Stimulated activated CD4-positive, alpha-beta T cell treated with anti-CD3 and anti-CD28 coated beads, Interleukin-1b, Interleukin-23, amount 100 ng/mL, for 24 hours (primary cell): ENCODE measurements around the gene HYDIN.

Experiments used
- DNase-seq, 4 experiments: peaks; one replicate each; pipeline ENCODE4 v3.0.0-alpha.2; 2020; ENCODE audit warnings: low read depth in 4 of 4, low spot score in 1 of 4

The HYDIN gene

DNA sequence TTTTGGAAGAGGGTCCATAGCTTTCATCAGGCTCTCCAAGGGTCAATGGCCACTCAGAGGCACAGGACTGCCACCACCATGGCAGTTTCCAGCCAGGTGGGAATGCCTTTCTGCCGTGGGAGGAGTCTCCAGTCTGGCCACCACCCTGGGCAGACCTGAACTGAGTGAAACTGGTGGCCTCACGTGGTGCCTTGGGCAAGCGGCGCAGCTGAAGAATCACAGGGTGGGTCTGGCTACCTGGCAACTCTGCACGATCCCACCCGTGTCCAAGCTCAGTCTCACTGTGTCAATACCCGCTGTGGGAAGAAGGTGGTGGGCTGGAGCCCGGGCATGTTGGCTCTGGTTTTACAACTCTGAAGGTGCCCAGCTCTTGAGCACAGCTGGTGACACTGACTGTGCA is 461.4 kb downstream of the HYDIN start:
- no peak for DNase-seq

DNA sequence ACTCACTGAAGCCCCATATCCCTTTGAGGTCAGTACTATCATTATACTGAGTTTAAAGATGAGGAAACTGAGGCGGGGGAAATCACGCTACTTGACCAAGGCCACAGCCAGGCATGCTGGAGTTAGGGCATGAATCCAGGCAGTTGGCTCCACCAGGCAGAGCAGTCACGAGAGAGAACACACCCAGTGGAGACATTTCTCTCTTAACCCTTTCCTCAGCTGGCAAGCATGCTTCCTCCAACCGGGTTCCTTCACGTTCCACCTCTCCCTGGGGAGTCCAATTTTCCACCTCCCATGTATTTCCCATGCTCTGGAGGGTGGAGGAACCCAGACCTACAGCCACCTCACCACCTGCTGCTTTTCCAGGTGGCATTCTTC is 462.3 kb downstream of the HYDIN start:
- no peak for DNase-seq

DNA sequence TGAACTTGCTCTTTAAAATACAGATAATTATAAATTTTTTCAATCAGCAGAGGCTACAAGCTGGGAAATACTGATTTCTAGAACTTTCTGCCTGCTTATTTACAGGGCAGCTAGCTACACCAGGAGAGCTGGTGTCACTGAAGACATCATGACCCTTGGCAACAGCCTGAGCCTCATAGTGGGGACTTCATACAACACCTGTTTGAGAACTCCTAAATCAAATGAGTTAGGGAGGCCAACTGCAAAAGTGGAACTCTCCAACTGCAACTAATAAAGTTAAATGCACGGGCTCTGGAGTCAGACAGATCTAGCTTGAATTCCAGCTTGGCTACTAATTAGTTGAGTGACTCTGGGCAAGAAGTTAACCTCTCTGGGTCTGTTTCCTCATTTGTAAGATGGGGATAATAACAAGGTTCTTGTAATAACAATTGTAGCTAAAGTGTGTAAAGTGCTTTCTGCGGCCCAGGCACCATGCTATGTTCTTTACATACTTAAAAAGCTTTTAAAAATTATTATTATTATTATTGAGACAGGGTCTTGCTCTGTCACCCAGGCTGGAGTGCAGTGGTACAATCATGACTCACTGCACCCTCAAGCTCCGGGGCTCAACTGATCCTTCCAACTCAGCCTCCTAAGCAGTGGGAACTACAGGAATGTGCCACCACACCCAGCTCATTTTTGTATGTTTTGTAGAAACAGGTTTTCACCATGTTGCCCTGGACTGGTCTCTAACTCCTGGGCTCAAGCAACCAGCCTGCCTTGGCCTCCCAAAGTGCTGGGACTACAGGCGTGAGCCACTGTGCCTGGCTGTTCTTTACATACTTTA is 462.9 kb downstream of the HYDIN start:
- DNase-seq: no peak

DNA sequence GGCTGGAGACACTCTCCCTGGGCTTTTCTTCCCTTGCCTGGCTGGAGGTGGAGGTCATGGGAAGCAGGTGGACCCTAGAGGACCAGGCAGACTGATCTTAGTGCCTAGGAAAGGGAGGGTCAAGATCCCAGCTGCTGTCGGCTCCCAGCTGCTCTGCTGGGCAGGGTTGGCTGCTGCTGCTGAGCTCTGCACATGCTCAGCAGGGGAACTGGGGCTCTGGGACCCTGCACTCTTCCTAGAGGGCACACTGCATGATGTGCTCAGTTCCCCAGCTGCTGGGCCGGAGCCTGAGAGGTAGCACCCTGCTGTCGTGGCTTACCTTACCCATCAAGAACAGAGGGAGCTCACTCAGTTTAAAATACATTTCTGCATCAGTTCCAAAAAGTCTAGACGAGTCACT is 463.9 kb downstream of the HYDIN start:
- DNase-seq: no peak

DNA sequence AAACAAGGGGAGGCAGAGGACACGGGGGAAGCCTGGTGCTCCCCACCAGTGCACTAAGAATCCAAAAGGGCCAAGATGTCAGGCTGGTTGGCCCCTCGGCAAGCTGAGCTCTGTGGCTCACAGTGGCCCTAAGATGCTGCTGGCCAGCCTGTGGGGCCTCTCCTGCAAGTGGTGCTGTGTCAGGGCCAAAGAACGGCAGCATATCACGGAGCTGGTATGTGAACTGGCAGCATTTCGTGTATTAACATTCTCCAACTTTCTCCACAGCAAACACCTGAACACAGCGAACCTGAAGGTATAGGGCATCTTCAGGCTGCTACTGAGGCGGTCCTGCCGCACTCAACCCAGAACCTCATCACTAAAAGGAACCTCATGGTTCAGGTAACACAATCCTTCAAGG is 464.3 kb downstream of the HYDIN start:
- DNase-seq: no peak

DNA sequence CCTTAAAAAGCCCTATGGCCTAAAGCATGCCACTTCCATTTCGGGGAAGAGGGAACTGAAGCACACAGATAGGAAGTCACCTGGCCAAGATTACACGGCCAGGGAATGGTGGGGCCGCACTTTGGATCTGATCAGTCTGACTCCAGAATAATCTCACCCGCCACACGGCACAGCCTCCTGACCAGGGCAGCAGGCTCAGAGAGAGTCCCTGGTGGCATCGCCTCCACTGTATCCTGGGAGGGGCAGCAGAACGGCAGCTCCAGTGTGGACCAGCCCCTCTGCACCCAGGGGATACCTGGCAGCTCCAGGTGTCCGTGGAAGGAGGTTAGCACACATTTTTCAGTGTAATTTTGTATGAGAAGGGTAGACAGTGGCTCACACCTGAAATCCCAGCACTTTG is 465.0 kb downstream of the HYDIN start:
- no peak for DNase-seq

DNA sequence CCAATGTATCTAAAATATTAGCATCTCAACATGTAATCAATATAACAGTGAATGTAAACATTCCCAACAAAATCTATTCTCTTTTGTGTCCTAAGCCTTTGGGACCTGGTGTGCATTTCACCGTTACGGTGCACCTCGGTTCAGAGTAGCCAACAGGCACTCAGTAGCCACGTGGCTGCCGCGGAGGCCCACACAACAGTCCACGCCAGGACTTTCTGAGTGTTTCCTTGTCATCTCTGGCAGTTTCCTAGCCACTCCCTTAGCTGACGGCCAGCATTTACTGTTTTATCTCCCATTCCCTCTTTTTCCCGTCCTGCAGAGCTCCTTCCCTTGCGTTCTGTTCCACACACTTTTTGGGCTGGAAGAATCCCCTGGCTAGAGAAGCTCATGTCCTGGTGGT is 465.9 kb downstream of the HYDIN start:
- DNase-seq: no peak

DNA sequence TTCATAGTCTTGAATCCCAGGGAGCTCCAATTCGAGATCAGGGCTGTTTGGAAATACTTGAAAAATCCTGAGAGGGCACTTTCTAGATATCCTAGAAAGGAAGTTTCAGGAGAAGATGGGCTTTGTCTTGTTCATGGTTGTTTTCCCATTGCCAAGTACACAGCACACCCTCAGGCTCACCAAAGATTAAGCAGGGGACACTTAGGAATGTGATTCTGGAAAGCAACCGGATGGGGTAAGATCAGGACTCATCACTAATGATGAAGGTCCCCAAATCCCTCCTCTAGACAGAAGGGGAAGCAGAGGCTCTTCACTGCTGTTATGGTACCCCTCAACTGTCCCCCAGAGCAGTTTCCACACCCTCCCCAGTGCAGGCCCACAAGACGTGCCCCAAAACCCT is 470.3 kb downstream of the HYDIN start:
- no peak for DNase-seq

DNA sequence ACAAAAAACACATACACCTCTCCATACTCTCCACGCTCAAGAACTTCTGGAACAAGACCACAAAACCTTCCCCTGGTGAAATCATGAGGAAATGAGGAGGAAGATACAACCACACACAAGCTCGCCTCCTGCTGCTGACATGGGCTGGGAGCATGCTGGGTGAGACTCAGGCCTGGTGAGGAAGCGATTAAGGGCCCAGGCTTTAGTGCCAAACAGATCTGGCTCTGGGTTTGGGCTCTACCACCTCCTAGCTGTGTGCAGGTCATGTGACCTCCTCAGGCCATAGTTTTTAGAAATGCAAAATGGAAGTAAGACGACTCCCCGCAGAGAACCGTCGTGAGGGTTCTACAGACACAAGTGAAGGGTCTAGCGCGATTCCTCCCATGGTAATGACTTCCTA is 470.9 kb downstream of the HYDIN start:
- no peak for DNase-seq

DNA sequence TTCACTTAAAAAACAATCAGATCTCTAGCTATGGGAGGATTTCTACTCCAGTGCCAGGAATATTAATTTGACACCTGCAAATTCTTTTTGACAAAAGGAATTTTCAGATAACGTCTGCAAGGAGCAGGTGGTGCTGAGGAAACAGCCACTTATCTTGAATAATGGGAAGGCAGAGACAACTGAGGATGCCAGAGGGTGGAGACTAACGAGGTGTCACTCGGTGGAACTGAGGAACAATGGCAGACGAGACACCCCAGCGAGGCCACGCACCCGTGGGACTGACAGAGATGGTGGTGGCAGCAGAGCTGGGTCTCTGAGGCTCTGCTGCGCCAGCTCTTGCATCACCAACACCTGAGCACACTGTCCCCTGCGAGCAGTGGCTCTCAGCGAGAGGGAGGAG is 471.7 kb downstream of the HYDIN start:
- no peak for DNase-seq
